ENCODE data around the gene ARRDC3. TPM values are rescaled to one million over a fixed set of nuclear protein-coding genes. Genes with fewer than 3 reads are reported as not detected.

ARRDC3 gene
- total RNA-seq, 2 experiments from 2014 or later = 17.9 to 19.0 TPM

DNA sequence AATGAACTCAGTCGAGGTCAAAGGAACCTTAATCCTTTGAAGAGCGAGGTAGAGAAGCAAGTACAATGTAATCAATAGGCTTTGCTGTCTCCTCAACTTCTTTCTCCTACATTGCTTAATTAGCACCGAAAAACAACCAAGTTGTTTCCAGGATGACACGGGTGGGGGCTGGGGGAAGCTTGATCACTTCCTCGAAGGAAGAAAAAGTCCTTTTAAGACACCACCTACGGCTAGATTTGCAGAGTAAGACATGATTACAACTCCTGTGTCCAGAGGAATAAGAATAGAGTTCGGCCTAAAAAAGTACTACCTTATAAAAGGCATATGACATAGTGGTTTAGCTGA, 811 bp upstream of the ARRDC3 start:
- ChIA-PET POLR2A (interaction anchor here (0.6 to 4.0 kb wide), 12 partner anchors 9 to 513 kb away, joined by 3 to 62 read pairs (median 6); no protein-coding TSS in a partner anchor), CTCF (interaction anchor here (0.8 to 8.6 kb wide), 28 partner anchors 9 to 522 kb away, joined by 3 to 226 read pairs (median 14); no protein-coding TSS in a partner anchor)
- peak; percentile 31 for DNase-seq
- Mint-ChIP-seq H3K27me3 (no peaks in the 10 kb centered on the region), H3K36me3 (peaks cover 20% of the 10 kb centered on the region), H3K4me1 (ENCODE audit: low read depth) (peaks cover 14% of the 10 kb centered on the region), H3K9me3 (peaks cover 4% of the 10 kb centered on the region), H3K4me3 (peak overlapping the region; percentile 86), H3K27ac (peak overlapping the region; percentile 100)
- intact Hi-C loops (cut with micrococcal nuclease) = loop anchor here (1.0 to 5.0 kb wide), 7 partner anchors 117 to 910 kb away; partner anchors contain the start of genes MBLAC2 and POLR3G

DNA sequence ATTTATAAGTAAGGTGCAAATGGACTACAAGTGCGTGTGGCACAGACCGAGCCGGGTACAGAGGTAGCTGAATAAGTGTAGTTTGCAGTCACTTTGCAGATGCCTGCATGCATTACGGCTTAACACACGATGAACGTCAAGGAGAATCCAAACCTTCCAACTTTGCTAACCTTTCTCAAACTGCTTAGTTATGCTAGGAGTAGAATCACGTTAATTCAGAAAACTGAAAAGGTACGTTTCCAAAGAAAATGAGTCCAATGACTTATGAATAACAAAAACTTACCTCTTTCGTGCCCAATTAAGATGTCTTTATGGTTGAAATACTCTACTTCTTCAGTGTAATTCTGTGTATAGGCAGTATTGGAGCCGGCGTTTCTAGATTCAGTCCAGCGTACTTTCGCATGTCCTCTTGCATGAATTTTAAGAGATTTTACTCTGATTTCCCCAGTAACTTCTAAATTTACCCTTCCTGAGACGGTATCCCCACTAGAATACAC, 539 bp downstream of the ARRDC3 start:
- Mint-ChIP-seq H3K27ac (peak overlapping the region; percentile 100), H3K36me3 (peaks cover 21% of the 10 kb centered on the region), H3K27me3 (no peaks in the 10 kb centered on the region), H3K4me1 (ENCODE audit: low read depth) (peaks cover 21% of the 10 kb centered on the region), H3K4me3 (peak overlapping the region; percentile 86), H3K9me3 (no peaks in the 10 kb centered on the region)
- DNase-seq = peak; percentile 50
- intact Hi-C loops (cut with micrococcal nuclease) = loop anchor here (1.0 to 5.0 kb wide), 5 partner anchors 115 to 908 kb away; partner anchors contain the start of genes MBLAC2 and POLR3G
- ChIA-PET POLR2A (interaction anchor here (1.0 to 4.0 kb wide), 14 partner anchors 8 to 908 kb away, joined by 3 to 62 read pairs (median 5); partner anchors contain the start of genes MBLAC2 and POLR3G), CTCF (interaction anchor here (0.6 to 8.6 kb wide), 13 partner anchors 36 to 908 kb away, joined by 3 to 226 read pairs (median 5); partner anchors contain the start of genes MBLAC2 and POLR3G)

DNA sequence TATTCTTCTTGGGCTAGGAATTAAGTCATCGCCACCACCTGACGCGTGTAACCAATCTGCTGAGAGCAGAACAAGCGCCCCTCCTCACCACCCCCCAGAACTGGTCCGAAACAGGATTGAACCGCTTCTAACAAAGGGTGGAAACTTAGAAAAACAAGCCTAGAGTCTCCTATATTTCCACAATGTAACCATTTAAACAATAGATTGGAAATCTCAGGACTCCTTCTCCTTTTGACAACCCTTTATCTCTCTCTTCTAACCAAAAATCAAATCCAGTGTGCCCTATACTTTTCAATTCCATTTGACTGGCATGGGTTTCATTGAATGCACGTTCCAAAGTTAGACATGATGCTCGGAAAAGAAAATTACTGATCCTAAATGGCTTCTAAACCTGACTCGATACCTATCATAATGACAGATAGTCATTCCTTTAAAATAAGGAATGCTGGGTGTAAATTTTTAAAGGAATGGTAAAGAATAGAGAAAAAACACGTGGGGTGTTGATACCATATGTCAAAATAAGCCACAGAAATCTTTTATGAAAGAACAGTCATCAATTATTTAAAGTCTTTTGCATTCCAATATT, 1.2 kb downstream of the ARRDC3 start:
- Mint-ChIP-seq H3K36me3 (peaks cover 27% of the 10 kb centered on the region), H3K4me3 (peak overlapping the region; percentile 86)
- intact Hi-C loops (cut with micrococcal nuclease) = loop anchor here (2.0 to 5.0 kb wide), 2 partner anchors 115 to 853 kb away; partner anchors contain the start of gene LYSMD3

GRCh38 chr5:91381239-91381773, 1.8 kb downstream of the ARRDC3 start:
- no peaks in the 10 kb centered on the region for H3K27me3 Mint-ChIP-seq
- H3K4me3 Mint-ChIP-seq = peak overlapping the region; percentile 86
- DNase-seq = no peak
- peaks cover 27% of the 10 kb centered on the region for H3K36me3 Mint-ChIP-seq
- H3K9me3 Mint-ChIP-seq = no peaks in the 10 kb centered on the region
- H3K4me1 Mint-ChIP-seq (ENCODE audit: low read depth) = peaks cover 28% of the 10 kb centered on the region
- ChIA-PET POLR2A (interaction anchor here (0.6 to 2.1 kb wide), 11 partner anchors 20 to 972 kb away, joined by 3 to 40 read pairs (median 4); partner anchors contain the start of gene CETN3), CTCF (interaction anchor here (0.8 kb wide), 1 partner anchor 218 kb away, joined by 4 read pairs; no protein-coding TSS in a partner anchor)
- peak overlapping the region; percentile 100 for H3K27ac Mint-ChIP-seq
- intact Hi-C loops (cut with micrococcal nuclease) = loop anchor here (2.0 to 5.0 kb wide), 2 partner anchors 114 to 853 kb away; partner anchors contain the start of gene LYSMD3

More for the DNA sequence above, 1.2 kb downstream of the ARRDC3 start:
- Mint-ChIP-seq H3K27ac (peak overlapping the region; percentile 100), H3K4me1 (ENCODE audit: low read depth) (peaks cover 28% of the 10 kb centered on the region), H3K9me3 (no peaks in the 10 kb centered on the region), H3K27me3 (no peaks in the 10 kb centered on the region)
- DNase-seq = peak; percentile 90
- CTCF ChIA-PET = interaction anchor here (0.6 to 6.0 kb wide), 3 partner anchors 69 to 219 kb away, joined by 3 to 164 read pairs (median 5); no protein-coding TSS in a partner anchor
- POLR2A ChIA-PET = interaction anchor here (1.4 to 4.0 kb wide), 4 partner anchors 9 to 102 kb away, joined by 3 to 62 read pairs (median 20); no protein-coding TSS in a partner anchor

DNA sequence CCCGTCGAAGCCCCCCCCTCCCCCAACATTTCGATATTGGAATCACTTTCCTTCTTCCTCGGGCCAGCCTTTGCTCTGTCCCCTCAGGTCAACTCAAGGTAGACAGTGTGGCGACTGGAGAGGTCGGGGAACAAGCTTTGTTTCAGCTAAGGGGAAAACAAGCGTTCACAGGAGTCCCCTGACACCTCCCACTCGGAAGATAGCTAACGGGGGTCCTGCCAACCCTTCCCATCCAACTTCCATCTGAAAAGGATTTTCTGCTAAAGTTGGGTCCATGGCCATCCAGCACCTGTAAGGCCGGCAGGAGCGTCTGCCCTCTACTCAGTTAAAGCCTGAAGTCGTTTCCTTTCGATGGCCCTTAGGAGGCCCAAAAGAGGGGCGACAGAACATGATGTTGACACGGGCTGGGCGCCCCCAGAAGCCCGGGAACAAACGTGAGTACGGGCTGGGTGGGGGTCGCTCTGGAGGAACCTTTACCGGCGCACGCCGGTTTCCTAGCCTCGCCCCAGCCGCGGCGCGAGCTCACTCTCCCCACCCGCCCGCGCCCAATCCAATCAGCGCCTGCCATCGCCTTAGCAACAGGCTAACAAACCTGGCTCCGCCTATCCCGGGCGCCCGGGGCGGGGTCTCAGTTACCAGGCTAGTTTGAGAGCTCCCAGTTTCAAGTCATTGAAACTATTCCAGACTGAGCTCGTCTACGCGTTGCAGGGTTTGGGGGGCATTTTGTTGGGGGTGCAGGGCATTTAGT, 2.5 kb downstream of the ARRDC3 start:
- Mint-ChIP-seq H3K9me3 (no peaks in the 10 kb centered on the region), H3K4me1 (ENCODE audit: low read depth) (peaks cover 30% of the 10 kb centered on the region), H3K27me3 (no peaks in the 10 kb centered on the region), H3K4me3 (peak overlapping the region; percentile 86), H3K36me3 (peaks cover 29% of the 10 kb centered on the region), H3K27ac (peak overlapping the region; percentile 100)
- POLR2A ChIA-PET = interaction anchor here (0.6 to 2.1 kb wide), 15 partner anchors 10 to 971 kb away, joined by 3 to 40 read pairs (median 3); partner anchors contain the start of gene CETN3
- CTCF ChIA-PET = interaction anchor here (0.8 to 1.5 kb wide), 2 partner anchors 101 to 218 kb away, joined by 4 to 5 read pairs; no protein-coding TSS in a partner anchor
- intact Hi-C loops (cut with micrococcal nuclease) = loop anchor here (1.0 to 5.0 kb wide), 6 partner anchors 48 to 852 kb away; partner anchors contain the start of gene LYSMD3
- peak; percentile 99 for DNase-seq

DNA sequence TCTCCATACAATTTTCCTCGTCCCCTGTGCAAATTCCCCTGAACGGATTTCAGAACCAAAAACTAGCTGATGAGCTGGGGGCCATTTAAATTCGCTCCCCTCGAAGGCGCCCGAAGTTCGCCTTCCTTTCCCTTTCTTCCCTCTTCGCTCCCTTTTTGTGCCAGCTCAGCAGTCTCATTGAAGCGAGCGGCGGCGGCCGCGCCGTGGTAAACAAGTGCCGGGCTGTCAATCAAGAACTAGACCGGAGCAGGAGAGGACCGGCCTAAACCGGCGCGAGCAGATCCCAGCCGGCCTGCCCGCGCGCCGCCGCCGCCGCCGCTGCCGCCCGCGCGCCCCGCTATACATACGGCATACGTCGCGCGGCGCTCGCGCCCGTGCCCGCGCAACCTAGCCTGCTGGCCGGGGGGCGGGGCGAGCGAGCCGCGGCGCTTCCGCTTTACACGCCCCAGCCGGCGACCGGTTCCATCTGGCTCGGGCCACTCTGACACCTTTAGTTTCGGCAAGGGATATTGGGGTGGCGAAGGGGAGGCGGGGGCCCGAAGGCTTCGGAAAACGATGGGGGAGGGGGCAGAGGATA, 3.1 kb downstream of the ARRDC3 start:
- CTCF ChIA-PET = interaction anchor here (1.5 kb wide), 1 partner anchor 100 kb away, joined by 5 read pairs; no protein-coding TSS in a partner anchor
- Mint-ChIP-seq H3K27ac (peak overlapping the region; percentile 100), H3K9me3 (no peaks in the 10 kb centered on the region), H3K36me3 (peaks cover 30% of the 10 kb centered on the region), H3K4me3 (peak overlapping the region; percentile 94), H3K27me3 (no peaks in the 10 kb centered on the region), H3K4me1 (ENCODE audit: low read depth) (peaks cover 31% of the 10 kb centered on the region)
- POLR2A ChIA-PET = interaction anchor here (1.0 to 2.1 kb wide), 9 partner anchors 9 to 217 kb away, joined by 3 to 40 read pairs (median 4); no protein-coding TSS in a partner anchor
- peak; percentile 96 for DNase-seq
- intact Hi-C loops (cut with micrococcal nuclease) = loop anchor here (1.0 to 5.0 kb wide), 6 partner anchors 48 to 851 kb away; partner anchors contain the start of gene LYSMD3

DNA sequence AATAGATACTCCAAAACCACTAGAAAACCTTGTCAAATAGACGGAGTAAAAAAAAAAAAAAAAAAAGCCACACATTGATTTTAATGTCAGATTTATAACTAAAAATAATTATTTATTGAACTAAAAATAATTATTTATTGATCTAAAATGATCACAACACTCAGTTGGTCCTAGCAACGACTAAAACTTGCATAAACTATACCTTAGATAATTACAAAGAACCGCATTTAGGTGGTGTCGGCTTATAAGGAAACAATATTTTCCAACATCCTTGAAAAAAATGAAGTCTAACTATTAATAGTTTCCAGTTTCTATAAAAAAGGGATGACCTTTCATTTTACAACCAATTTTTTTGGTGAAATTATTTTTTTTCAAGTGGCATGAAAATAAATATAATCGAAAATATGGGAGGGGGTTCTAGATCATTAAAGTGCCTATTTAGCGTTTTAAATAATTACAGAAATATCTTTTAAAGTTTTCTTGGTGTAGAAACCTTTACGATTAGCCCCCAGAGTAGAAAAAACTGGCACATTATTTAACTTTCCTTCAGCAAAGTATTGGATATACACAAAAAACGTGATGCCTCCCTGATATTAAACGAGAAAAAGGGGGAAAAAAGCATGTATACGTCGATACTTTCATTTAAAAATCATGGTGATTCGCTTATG, 3.7 kb downstream of the ARRDC3 start:
- peak overlapping the region; percentile 94 for H3K4me3 Mint-ChIP-seq
- ChIA-PET CTCF (interaction anchor here (1.4 to 1.5 kb wide), 2 partner anchors 99 to 160 kb away, joined by 3 to 5 read pairs; no protein-coding TSS in a partner anchor), POLR2A (interaction anchor here (1.0 to 2.1 kb wide), 8 partner anchors 65 to 217 kb away, joined by 3 to 40 read pairs (median 8); no protein-coding TSS in a partner anchor)
- no peak for DNase-seq
- peak overlapping the region; percentile 100 for H3K27ac Mint-ChIP-seq
- H3K4me1 Mint-ChIP-seq (ENCODE audit: low read depth) = peaks cover 31% of the 10 kb centered on the region
- H3K27me3 Mint-ChIP-seq = no peaks in the 10 kb centered on the region
- intact Hi-C loops (cut with micrococcal nuclease) = no loop called here
- H3K9me3 Mint-ChIP-seq = no peaks in the 10 kb centered on the region
- H3K36me3 Mint-ChIP-seq = peaks cover 37% of the 10 kb centered on the region

- H3K27ac Mint-ChIP-seq = peak overlapping the region; percentile 100
Observed at GRCh38 chr5:91378752-91379211, 4.3 kb downstream of the ARRDC3 start.

DNA sequence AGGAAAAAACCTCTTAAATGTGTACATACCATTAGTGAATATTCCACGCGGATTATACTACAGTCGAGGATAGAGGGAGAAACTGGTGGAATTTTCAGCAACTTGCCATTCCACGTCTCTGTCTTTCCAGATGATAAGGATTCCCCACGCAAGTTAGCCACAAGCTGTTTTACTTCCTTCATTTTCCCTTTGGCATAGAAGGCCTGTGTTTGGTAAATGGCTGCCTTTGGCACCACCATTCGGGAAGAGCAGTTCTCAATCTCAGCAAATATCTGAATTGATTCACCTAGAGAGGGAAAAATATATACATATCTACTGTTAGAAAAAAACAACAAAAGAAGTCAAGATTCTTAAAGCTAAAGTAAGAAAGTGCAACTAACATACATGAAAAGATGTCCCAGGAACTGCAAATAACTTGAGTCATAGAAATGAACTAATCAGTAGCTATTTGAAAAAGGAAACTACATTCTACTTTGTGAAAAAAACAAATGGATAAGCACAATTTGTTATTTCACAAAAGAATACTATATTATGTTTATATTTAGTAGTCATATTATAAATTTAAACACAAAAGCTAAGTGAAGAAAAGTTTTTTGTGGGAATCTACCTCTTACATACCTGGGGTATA, 8.1 kb downstream of the ARRDC3 start:
- ChIA-PET POLR2A (interaction anchor here (1.1 to 1.9 kb wide), 3 partner anchors 8 to 94 kb away, joined by 3 to 7 read pairs (median 6); partner anchors contain the start of gene ARRDC3), CTCF (interaction anchor here (1.2 to 2.2 kb wide), 2 partner anchors 10 to 45 kb away, joined by 3 to 18 read pairs; no protein-coding TSS in a partner anchor)
- Mint-ChIP-seq H3K9me3 (no peaks in the 10 kb centered on the region), H3K36me3 (peaks cover 52% of the 10 kb centered on the region), H3K4me1 (ENCODE audit: low read depth) (peaks cover 43% of the 10 kb centered on the region), H3K27ac (peak overlapping the region; percentile 61), H3K27me3 (no peaks in the 10 kb centered on the region), H3K4me3 (no peak overlapping the region)
- DNase-seq = no peak
- intact Hi-C loops (cut with micrococcal nuclease) = no loop called here

More at GRCh38 chr5:91378752-91379211, 4.3 kb downstream of the ARRDC3 start:
- intact Hi-C loops (cut with micrococcal nuclease) = no loop called here
- Mint-ChIP-seq H3K27me3 (no peaks in the 10 kb centered on the region), H3K36me3 (peaks cover 40% of the 10 kb centered on the region), H3K9me3 (no peaks in the 10 kb centered on the region), H3K4me3 (peak overlapping the region; percentile 94), H3K4me1 (ENCODE audit: low read depth) (peaks cover 29% of the 10 kb centered on the region)
- POLR2A ChIA-PET = interaction anchor here (1.0 to 1.6 kb wide), 2 partner anchors 12 to 99 kb away, joined by 3 to 7 read pairs; no protein-coding TSS in a partner anchor
- CTCF ChIA-PET = interaction anchor here (1.2 to 1.4 kb wide), 2 partner anchors 9 to 159 kb away, joined by 3 to 5 read pairs; no protein-coding TSS in a partner anchor
- DNase-seq = no peak
